Measurements from ENCODE around the gene DCLK1.

- TF ChIP-seq CTCF (IDR thresholded peaks at IDR 0.05 in 8 of 11, conservative IDR thresholded peaks at IDR 0.05 in 3 of 11) (no peak), POLR2A (IDR thresholded peaks at IDR 0.05) (no peak), POLR2AphosphoS5 (IDR thresholded peaks at IDR 0.05) (no peak)
Observed at GRCh38 chr13:36057547-36057946, 73.6 kb downstream of the DCLK1 start.

Measured in spleen (tissue), 7 donors.